ENCODE measurements around the gene PNPLA7.

PNPLA7 gene

GRCh38 chr9:137416006-137416562 lies 134.1 kb downstream of the PNPLA7 start:
- TF ChIP-seq, protein P1, sequence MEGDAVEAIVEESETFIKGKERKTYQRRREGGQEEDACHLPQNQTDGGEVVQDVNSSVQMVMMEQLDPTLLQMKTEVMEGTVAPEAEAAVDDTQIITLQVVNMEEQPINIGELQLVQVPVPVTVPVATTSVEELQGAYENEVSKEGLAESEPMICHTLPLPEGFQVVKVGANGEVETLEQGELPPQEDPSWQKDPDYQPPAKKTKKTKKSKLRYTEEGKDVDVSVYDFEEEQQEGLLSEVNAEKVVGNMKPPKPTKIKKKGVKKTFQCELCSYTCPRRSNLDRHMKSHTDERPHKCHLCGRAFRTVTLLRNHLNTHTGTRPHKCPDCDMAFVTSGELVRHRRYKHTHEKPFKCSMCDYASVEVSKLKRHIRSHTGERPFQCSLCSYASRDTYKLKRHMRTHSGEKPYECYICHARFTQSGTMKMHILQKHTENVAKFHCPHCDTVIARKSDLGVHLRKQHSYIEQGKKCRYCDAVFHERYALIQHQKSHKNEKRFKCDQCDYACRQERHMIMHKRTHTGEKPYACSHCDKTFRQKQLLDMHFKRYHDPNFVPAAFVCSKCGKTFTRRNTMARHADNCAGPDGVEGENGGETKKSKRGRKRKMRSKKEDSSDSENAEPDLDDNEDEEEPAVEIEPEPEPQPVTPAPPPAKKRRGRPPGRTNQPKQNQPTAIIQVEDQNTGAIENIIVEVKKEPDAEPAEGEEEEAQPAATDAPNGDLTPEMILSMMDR (IDR thresholded peaks at IDR 0.05) = no peak

GRCh38 chr9:137415451-137415850 lies 134.8 kb downstream of the PNPLA7 start:
- TF ChIP-seq, protein P1 (IDR thresholded peaks at IDR 0.05) = no peak

DNA sequence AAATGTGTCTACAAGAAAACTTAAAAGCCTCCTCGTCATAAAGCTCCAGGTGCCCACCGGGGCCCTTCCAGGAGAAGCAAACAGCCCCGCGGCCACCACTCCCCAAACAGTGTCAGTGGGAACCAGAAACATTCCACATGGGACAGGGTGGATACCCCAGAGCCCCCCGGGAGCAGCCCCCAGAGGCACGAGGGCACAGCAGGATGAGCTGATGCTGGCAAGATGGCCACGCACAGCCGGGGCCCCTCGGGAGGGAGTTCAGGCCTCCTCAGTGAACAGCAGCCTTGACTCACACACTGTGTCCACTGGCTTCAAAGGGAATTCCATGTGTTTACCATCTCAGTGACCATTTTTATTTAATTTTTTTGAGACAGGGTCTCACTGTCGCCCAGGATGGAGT lies 137.8 kb downstream of the PNPLA7 start:
- TF ChIP-seq, protein P1 (IDR thresholded peaks at IDR 0.05) = no peak

DNA sequence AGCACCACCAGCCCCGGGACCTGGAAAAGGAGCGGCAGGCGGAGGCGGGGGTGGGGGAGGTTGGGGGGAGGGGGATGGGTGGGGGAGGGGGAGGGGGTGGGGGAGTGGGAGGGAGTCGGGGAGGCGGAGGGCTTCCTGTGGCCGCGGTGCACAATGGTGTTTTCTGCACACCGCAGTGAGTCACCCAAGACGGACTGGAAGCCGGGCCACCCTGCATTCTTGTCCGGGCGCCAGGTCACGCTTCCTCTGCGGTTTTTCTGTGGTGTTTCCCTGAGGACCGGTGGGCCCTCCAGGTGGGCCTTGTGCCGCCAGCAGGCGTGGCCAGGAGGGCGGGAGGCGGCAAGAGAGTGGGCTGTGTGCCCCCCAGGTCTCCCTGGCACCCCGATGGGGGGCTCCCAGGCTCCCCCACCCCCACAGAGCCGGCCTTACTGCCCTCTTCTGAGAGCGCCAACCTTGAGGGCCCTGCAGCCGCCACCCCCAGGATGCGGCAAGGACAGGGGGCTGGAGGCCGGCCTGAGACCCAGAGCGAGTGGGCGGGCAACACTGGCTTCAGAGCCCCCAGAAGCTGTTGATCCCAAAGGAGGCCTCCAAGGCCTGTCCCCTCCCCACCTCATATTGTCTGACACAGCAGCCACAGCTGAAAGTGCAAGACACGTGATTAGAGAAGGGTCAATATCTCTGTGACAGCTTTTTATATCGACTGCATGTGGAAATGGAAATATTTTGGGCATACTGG lies 138.4 kb downstream of the PNPLA7 start:
- TF ChIP-seq, protein P1 (IDR thresholded peaks at IDR 0.05) = no peak

DNA sequence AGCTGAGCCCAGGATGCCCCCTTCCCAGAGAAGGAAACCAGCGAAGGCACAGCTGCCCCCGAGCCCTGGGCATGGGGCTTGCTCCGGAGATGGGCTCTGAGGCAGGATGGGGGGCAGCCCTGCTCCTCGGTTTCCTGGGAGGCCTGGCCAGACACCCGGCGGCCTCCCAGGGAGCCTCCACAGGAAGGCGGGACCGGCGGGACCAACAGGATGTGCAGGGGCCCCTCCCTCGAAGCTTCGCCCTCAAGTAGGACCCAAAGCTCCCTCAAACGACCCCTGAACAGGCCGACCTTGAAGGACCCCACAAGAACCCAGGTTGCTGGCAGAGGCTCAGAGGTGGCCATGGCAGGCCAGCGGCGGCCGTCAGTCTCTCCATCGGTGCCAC lies 138.9 kb downstream of the PNPLA7 start:
- TF ChIP-seq, protein P1 (IDR thresholded peaks at IDR 0.05) = no peak

GRCh38 chr9:137410891-137411249 lies 139.3 kb downstream of the PNPLA7 start:
- TF ChIP-seq, protein P1 (IDR thresholded peaks at IDR 0.05) = no peak
